Activated CD4-positive, alpha-beta T cell treated with anti-CD3 and anti-CD28 coated beads, Interleukin-2, amount 10 ng/mL, durations not matched to agents 24 days and 14 days (primary cell): ENCODE measurements around the gene SLC31A1. TPM values are rescaled to one million over a fixed set of nuclear protein-coding genes. Genes with fewer than 3 reads are reported as not detected.

Experiments used
- DNase-seq: peaks from one replicate; pipeline ENCODE4 v3.0.0; 2022
- H3K27ac Mint-ChIP-seq: one replicate; pipeline ENCODE4 v1.8.0; 2022; ENCODE audit warnings: mild to moderate bottlenecking, mixed read lengths
- H3K27me3 Mint-ChIP-seq: one replicate; pipeline ENCODE4 v1.8.0; 2022; ENCODE audit warnings: mixed read lengths
- H3K36me3 Mint-ChIP-seq: one replicate; pipeline ENCODE4 v1.8.0; 2022; ENCODE audit warnings: low read depth, mild to moderate bottlenecking, mixed read lengths
- H3K4me1 Mint-ChIP-seq: one replicate; pipeline ENCODE4 v1.8.0; 2021; ENCODE audit warnings: mixed read lengths
- H3K4me3 Mint-ChIP-seq: one replicate; pipeline ENCODE4 v1.8.0; 2022; ENCODE audit warnings: mild to moderate bottlenecking, moderate library complexity, mixed read lengths
- H3K9me3 Mint-ChIP-seq: one replicate; pipeline ENCODE4 v1.8.0; 2021; ENCODE audit warnings: mixed read lengths
- intact Hi-C: fragments of 100-400 bp; cut with micrococcal nuclease; formaldehyde crosslinking; loops from one replicate; pipeline ENCODE4 v1.15.1; 2023
- total RNA-seq: library from RNA; stranded (reverse); gene quantifications from 2 replicates; pipeline ENCODE4 v1.2.3, GENCODE V29; 2022

SLC31A1 gene
- total RNA-seq, 1 donor from 2014 or later, result 20.0 TPM

- Mint-ChIP-seq H3K36me3 (peaks cover 21% of the 10 kb centered on the region), H3K4me3 (no peak overlapping the region), H3K4me1 (no peaks in the 10 kb centered on the region), H3K27me3 (no peaks in the 10 kb centered on the region), H3K9me3 (no peaks in the 10 kb centered on the region), H3K27ac (no peak overlapping the region)
- intact Hi-C loops, result no loop called here
- no peak for DNase-seq
Measured at GRCh38 chr9:113255438-113255837, 34.1 kb downstream of the SLC31A1 start.

- Mint-ChIP-seq H3K9me3 (no peaks in the 10 kb centered on the region), H3K4me1 (no peaks in the 10 kb centered on the region), H3K36me3 (peaks cover 25% of the 10 kb centered on the region), H3K4me3 (no peak overlapping the region), H3K27me3 (no peaks in the 10 kb centered on the region), H3K27ac (no peak overlapping the region)
- DNase-seq, result no peak
- intact Hi-C loops, result no loop called here
Measured at GRCh38 chr9:113257863-113258262, 36.5 kb downstream of the SLC31A1 start.

GRCh38 chr9:113258282-113258681 is 36.9 kb downstream of the SLC31A1 start:
- DNase-seq, result no peak
- Mint-ChIP-seq H3K36me3 (peaks cover 27% of the 10 kb centered on the region), H3K9me3 (no peaks in the 10 kb centered on the region), H3K4me3 (no peak overlapping the region), H3K27me3 (no peaks in the 10 kb centered on the region), H3K4me1 (no peaks in the 10 kb centered on the region), H3K27ac (no peak overlapping the region)
- intact Hi-C loops, result no loop called here

- DNase-seq, result no peak
- Mint-ChIP-seq H3K9me3 (no peaks in the 10 kb centered on the region), H3K4me1 (no peaks in the 10 kb centered on the region), H3K36me3 (peaks cover 33% of the 10 kb centered on the region), H3K27ac (no peak overlapping the region), H3K4me3 (no peak overlapping the region), H3K27me3 (no peaks in the 10 kb centered on the region)
- intact Hi-C loops, result no loop called here
Measured at GRCh38 chr9:113261917-113262671, 40.8 kb downstream of the SLC31A1 start.

GRCh38 chr9:113266174-113266573 is 44.8 kb downstream of the SLC31A1 start:
- H3K36me3 Mint-ChIP-seq, result peaks cover 40% of the 10 kb centered on the region
- DNase-seq, result no peak
- no peaks in the 10 kb centered on the region for H3K9me3 Mint-ChIP-seq
- peaks cover 10% of the 10 kb centered on the region for H3K4me1 Mint-ChIP-seq
- intact Hi-C loops, result no loop called here
- no peak overlapping the region for H3K27ac Mint-ChIP-seq
- no peaks in the 10 kb centered on the region for H3K27me3 Mint-ChIP-seq
- no peak overlapping the region for H3K4me3 Mint-ChIP-seq

GRCh38 chr9:113267911-113268566 is 46.7 kb downstream of the SLC31A1 start:
- peaks cover 46% of the 10 kb centered on the region for H3K36me3 Mint-ChIP-seq
- H3K4me3 Mint-ChIP-seq, result no peak overlapping the region
- no peak overlapping the region for H3K27ac Mint-ChIP-seq
- intact Hi-C loops, result no loop called here
- no peak for DNase-seq
- no peaks in the 10 kb centered on the region for H3K27me3 Mint-ChIP-seq
- peaks cover 10% of the 10 kb centered on the region for H3K4me1 Mint-ChIP-seq
- H3K9me3 Mint-ChIP-seq, result no peaks in the 10 kb centered on the region

GRCh38 chr9:113269355-113269754 is 48.0 kb downstream of the SLC31A1 start:
- DNase-seq, result no peak
- no peak overlapping the region for H3K4me3 Mint-ChIP-seq
- peaks cover 18% of the 10 kb centered on the region for H3K4me1 Mint-ChIP-seq
- no peaks in the 10 kb centered on the region for H3K9me3 Mint-ChIP-seq
- intact Hi-C loops, result no loop called here
- H3K36me3 Mint-ChIP-seq, result peaks cover 48% of the 10 kb centered on the region
- no peaks in the 10 kb centered on the region for H3K27me3 Mint-ChIP-seq
- peak overlapping the region; percentile 70 for H3K27ac Mint-ChIP-seq

GRCh38 chr9:113269871-113270270 is 48.5 kb downstream of the SLC31A1 start:
- no peak for DNase-seq
- Mint-ChIP-seq H3K27ac (peak overlapping the region; percentile 70), H3K4me1 (peaks cover 18% of the 10 kb centered on the region), H3K4me3 (no peak overlapping the region), H3K9me3 (no peaks in the 10 kb centered on the region), H3K36me3 (peaks cover 46% of the 10 kb centered on the region), H3K27me3 (no peaks in the 10 kb centered on the region)
- intact Hi-C loops, result loop anchor here (10.0 kb wide), 1 partner anchor 245 kb away; no protein-coding TSS in a partner anchor

GRCh38 chr9:113274474-113275156 is 53.3 kb downstream of the SLC31A1 start:
- Mint-ChIP-seq H3K27me3 (no peaks in the 10 kb centered on the region), H3K27ac (no peak overlapping the region), H3K4me3 (no peak overlapping the region), H3K9me3 (no peaks in the 10 kb centered on the region), H3K4me1 (peaks cover 25% of the 10 kb centered on the region), H3K36me3 (peaks cover 39% of the 10 kb centered on the region)
- intact Hi-C loops, result loop anchor here (1.0 to 10.0 kb wide), 10 partner anchors 53 to 384 kb away; partner anchors contain the start of genes ALAD, C9orf43, FKBP15 and POLE3
- peak; percentile 86 for DNase-seq

- intact Hi-C loops, result loop anchor here (1.0 to 10.0 kb wide), 7 partner anchors 65 to 383 kb away; partner anchors contain the start of genes ALAD, C9orf43, POLE3 and SLC31A2
- Mint-ChIP-seq H3K27me3 (no peaks in the 10 kb centered on the region), H3K27ac (no peak within 1 kb of the TSS), H3K4me3 (no peak within 1 kb of the TSS), H3K4me1 (peaks cover 28% of the 10 kb centered on the region), H3K36me3 (peaks cover 42% of the 10 kb centered on the region), H3K9me3 (no peaks in the 10 kb centered on the region)
- peak; percentile 99 for DNase-seq
Measured at GRCh38 chr9:113275157-113276131, 54.1 kb downstream of the SLC31A1 start, which contains the start of the genes CDC26 and PRPF4. Gene CDC26 (minus strand): TSS chr9:113275572. CDS start chr9:113272507, 3,065 bp downstream. Gene PRPF4 (plus strand): TSS chr9:113275658. CDS start chr9:113275744, 86 bp downstream.

GRCh38 chr9:113278840-113279239 is 57.5 kb downstream of the SLC31A1 start:
- DNase-seq, result no peak
- intact Hi-C loops, result loop anchor here (10.0 kb wide), 1 partner anchor 236 kb away; no protein-coding TSS in a partner anchor
- Mint-ChIP-seq H3K36me3 (peaks cover 52% of the 10 kb centered on the region), H3K4me1 (peaks cover 30% of the 10 kb centered on the region), H3K9me3 (no peaks in the 10 kb centered on the region), H3K27me3 (no peaks in the 10 kb centered on the region), H3K27ac (no peak overlapping the region), H3K4me3 (no peak overlapping the region)

GRCh38 chr9:113281356-113281755 is 60.0 kb downstream of the SLC31A1 start:
- Mint-ChIP-seq H3K36me3 (peaks cover 65% of the 10 kb centered on the region), H3K4me1 (peaks cover 25% of the 10 kb centered on the region), H3K9me3 (no peaks in the 10 kb centered on the region), H3K4me3 (no peak overlapping the region), H3K27ac (no peak overlapping the region), H3K27me3 (no peaks in the 10 kb centered on the region)
- no peak for DNase-seq
- intact Hi-C loops, result no loop called here

- intact Hi-C loops, result no loop called here
- no peak overlapping the region for H3K27ac Mint-ChIP-seq
- H3K4me3 Mint-ChIP-seq, result no peak overlapping the region
- peaks cover 5% of the 10 kb centered on the region for H3K4me1 Mint-ChIP-seq
- peaks cover 66% of the 10 kb centered on the region for H3K36me3 Mint-ChIP-seq
- DNase-seq, result no peak
- no peaks in the 10 kb centered on the region for H3K27me3 Mint-ChIP-seq
- H3K9me3 Mint-ChIP-seq, result no peaks in the 10 kb centered on the region
Measured at GRCh38 chr9:113289091-113289490, 67.7 kb downstream of the SLC31A1 start.
